GM21367 (cell line): ENCODE measurements around the gene SLC16A8.

Source experiments
- ATAC-seq: cut with Tn5 transposase; IDR thresholded peaks from one replicate; pipeline ENCODE4 v1.9.1; 2021; ENCODE audit not compliant: unreplicated experiment

Gene SLC16A8

GRCh38 chr22:38114484-38115398 lies 30.8 kb upstream of the SLC16A8 start:
- no peak for ATAC-seq

DNA sequence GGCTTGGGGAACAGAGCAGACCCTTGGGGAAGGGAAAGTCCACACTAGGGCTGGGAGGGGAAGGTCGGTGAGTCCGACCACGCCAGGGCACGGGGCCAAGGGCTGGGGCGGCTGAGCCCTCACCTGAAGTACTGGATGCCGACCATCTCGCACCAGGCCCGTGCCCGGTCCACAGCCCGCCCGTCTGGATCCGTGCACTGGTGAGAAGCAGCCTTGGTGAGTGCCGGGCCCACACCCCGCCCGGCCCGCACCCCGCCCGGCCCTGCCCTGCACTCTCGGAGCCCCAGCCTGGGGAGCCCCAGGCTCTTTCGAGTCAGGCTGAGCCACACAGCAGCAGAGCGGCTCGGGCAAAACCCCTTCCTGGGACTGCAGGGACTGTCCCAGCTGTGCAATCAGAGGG lies 28.4 kb upstream of the SLC16A8 start:
- no peak for ATAC-seq

DNA sequence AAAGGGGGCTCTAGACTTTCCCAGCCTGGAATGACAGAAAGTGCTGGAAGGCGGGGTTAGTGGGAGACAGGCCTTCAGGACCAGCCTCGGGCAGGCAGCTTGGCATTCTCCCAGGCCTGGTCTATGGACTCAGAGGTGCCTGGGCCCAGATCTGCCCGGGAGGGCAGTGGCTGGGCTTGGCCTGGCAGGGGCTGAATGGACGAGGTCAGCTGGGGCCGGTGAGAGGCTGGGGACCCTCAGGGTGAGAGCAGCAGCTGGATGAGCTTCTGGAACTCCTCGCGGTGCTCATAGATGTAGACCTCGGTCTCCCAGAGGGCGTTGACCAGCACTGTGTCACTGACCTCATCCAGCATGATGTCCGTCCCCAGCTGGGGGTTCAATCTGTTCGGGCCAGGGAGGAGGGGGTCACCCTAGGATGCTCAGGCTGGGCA lies 28.0 kb upstream of the SLC16A8 start:
- no peak for ATAC-seq

DNA sequence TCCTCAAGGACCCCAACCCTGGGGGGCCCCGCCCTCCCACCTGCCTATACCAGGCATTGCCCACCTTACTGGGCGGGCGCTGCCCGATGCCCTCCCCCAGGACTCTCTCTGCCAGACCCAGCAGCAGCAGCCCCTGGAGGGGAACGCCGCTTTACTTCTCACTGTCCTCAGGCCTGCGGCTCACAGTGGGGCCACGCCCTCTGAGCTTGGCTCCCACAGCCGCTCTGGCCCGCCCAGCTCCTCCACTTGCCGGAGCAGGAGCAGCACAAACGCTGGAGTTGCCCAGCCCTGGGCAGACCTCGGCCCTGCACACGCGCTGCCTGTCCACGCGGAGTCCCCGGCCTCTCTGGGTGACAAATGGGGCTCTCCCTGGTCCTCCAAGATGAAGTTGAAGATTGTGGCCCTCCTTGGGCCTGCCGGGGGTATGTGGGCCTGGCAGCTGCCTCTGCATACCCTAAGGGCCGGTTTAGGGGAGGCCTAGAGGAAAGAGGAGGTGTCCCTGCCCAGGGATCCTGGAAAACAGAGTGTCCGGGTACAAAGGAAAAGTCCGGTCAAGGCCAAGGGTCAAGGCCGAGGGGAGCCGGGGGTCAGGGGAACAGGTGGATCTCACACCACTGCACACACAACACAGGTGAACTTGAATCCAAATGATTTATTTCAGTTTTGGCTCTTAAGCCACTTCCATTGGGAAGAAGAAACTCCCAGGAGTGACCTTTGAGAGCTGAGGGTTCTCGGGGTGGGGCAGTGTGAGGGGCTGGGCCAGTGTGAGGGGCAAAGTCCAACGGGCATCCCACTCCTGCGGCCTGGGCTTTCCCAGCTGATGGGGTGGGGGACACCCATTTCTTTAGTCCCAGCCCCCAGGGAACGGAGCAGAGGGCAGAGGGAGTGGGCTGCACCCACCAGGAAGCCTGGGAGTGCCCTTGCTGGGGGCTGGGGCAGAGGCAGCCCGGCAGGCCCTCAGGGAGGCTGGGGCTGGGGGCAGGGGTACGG lies 27.2 kb upstream of the SLC16A8 start:
- no peak for ATAC-seq

DNA sequence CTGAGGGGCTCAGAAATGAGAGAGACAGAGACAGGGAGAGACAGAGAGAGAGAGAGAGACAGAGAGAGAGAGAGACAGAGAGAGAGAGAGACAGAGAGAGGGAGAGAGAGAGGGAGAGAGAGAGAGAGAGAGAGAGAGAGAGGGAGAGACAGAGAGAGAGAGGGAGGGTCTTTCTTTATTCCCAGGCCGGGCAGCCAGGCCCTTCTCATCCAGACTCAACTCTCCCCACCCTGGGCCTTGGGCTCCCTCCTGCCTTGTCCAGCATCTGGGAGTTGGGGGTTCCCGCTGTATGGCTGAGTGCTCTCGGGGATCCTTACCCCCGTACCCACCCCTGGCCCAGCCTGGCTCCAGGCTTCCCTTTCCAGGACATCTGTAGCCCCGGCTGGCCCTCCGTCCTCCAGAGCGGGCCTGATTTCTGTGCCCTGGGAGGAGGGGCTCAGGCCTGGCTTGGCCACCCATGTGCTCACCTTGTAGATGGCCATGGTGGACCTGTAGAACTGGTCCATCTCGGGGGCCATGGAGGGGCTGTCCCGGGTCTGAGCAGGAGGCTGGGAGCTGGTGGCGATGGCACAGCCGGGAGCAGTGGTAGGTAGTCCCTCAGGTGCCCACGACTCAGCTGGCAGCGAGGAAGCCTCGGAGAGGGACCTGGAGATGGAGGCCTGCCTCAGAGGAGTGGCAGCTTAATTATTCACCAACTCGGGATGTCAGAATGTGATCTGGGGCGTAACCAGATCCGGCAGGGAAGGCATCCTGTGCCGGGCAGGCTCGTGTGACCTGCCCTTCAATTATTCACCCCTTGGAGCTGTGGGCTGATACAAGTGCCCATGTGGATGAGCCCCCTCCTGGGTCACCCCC lies 26.3 kb upstream of the SLC16A8 start, which contains the start of gene BAIAP2L2:
Gene BAIAP2L2 (minus strand): TSS at position 677 of the 855 bp plus-strand sequence. CDS start 159 bp downstream, at position 518.
- no peak for ATAC-seq

DNA sequence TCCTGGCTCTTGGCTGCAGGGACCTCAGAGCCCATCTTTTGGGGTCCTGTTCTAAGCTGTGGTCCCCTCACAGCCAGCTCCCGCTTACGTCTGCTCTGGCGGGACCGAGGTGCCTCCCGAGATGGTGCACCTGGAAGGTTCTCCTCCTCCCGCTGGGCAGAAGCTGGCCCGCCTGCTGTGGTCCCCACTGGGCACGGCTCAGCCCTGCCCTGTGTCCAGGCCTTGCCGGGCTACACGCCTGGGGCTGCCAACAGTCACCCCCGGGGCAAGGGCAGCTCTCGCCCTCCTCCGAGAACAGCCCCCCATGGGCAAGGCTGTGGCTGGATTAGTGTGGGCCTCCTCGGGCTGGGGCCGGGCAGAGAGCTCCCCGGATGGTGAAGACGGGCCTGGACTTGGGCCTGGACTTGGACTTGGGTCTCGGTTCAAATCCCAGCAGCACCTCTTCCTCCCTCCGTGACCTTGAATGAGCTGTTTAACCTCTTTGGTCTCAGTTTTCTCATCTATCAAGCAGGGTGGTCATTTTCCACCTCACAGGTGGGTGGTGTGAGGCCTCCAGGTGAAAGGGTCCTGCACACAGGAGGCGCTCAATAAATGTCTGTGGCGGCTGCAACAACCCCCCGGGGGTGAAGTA lies 25.5 kb upstream of the SLC16A8 start:
- ATAC-seq, result no peak

- no peak for ATAC-seq
Measured at GRCh38 chr22:38108561-38109319, 24.8 kb upstream of the SLC16A8 start.

GRCh38 chr22:38107692-38108515 lies 23.9 kb upstream of the SLC16A8 start:
- no peak for ATAC-seq

DNA sequence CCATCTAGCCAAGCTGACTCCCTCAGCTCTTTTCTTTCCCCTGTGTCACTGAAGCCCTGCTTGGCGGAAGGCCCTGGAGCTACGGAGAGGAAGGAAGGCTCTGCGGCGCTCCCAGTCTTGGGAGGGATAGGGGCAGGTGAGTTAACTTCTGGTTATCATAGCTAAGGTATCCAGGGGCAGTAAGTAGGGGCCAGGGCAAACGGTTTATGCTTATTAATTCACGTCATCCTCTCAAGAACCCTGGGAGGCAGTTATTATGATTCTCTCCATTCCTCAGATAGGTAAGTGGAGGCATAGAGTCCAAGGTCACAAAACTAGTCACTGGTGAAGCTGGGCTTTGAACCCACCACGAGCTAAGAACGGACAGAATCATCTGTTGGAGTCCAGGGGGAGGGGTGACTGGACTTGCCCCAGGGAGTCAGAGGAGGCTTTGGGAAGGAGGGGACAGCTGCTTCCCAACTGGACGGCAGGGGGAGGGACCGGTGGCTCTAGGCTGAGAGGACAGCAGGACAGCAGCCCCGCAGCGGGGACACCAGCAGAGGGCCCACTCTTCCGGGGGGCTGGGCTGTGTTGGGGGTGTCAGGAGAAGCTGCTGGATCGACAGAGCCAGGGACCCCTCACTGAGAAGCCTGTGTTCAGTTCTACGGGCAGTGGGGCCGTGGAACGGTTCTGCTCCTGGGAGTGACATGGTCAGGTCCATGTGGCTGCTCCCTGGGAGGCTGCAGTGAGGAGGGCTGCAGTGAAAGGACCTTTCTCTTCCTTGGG lies 23.0 kb upstream of the SLC16A8 start:
- no peak for ATAC-seq

DNA sequence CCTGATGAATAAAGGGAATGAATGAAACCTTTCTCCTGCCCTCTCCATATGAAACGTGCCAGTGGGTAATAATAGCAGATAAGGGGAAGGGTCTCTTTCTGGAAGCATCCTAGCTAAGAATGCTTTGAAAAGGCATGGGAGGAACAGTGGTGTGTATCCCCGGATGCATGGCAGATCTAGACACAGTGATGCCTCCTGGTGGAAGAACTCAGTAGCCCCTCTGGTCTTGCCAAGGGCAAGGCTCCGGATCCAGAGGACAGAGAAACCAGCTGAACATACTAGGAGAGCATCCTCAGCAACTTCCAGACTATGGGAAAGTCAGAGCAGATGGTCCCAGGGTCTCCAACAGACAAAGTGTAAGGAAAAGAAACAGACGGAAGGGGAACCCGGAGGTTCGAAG lies 20.1 kb upstream of the SLC16A8 start:
- ATAC-seq, result no peak

- ATAC-seq, result no peak
Measured at GRCh38 chr22:38103641-38104040, 19.7 kb upstream of the SLC16A8 start.

DNA sequence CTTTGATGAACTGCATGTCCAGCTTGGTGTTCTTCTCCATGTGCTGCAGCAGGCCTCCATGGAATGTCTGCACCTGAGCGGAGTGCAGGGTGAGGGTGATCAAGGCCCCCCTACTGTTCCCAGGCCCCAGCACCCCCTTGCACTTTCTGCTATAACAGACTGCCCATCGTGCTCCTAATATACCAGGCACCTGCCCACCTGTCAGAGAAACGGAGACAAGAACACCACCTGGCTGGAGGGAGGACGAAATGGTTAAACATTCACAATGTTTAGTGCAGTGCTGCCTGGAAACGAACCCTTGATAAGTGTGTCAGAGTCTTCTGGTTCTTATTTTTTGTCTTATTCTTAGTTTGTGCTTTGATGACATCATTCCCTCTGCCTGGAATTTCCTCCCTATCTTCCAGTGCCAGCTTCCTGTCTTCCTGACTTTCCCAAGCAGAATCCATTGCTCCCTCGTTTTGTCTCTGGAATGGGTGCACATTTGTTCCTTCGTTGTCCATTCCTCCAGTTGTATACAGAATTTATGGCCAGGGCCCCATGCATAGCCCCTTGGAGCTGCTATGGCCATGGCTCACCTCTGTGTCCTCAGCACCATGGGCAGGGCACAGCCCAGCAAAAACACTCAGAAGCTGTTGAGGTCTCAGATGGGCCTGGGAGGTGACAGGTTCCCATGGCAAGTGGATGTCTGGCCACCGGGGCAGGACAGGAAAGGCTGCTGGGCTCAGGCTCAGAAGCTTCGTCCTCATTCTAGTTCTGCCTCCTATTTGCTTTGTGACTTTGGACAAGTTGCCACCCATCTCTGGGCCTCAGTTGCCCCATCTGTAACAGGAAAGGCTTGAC lies 14.6 kb upstream of the SLC16A8 start:
- no peak for ATAC-seq

GRCh38 chr22:38097557-38098409 lies 13.8 kb upstream of the SLC16A8 start:
- no peak for ATAC-seq

DNA sequence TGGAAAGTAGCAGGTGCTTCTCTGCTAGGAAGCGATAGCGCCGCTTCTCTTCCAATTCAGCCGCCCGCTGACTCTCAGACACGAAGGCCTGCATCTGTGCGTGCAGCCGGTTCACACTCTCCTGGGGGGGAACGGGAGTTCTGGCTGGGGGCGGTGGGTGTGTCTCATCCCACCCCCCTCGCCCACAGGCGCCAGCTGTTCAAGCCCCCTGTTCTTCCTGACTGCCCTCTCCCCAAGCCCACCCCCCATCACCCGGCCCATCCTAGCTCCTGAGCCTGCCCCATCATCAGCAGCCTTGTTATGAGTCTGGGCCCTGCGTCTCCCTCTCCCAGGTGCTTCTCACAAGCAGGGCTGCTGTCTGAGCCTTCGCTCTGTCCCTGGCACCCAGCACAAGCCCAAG lies 13.1 kb upstream of the SLC16A8 start:
- no peak for ATAC-seq

GRCh38 chr22:38089474-38089851 lies 5.5 kb upstream of the SLC16A8 start:
- no peak for ATAC-seq
